HG03280 (cell line): ENCODE results near the gene IL17F.

Source experiments
- ATAC-seq: cut with Tn5 transposase; IDR thresholded peaks from one replicate; pipeline ENCODE4 v1.9.1; 2021; ENCODE audit warnings: mild to moderate bottlenecking, moderate library complexity; ENCODE audit not compliant: unreplicated experiment

Gene IL17F

GRCh38 chr6:52244400-52244799, at the start of gene IL17F:
Gene IL17F (minus strand): TSS chr6:52244500. CDS start chr6:52244429, 71 bp downstream.
- no peak for ATAC-seq

GRCh38 chr6:52293067-52293466, 48.8 kb upstream of the IL17F start:
- ATAC-seq, result no peak

GRCh38 chr6:52288841-52289240, 44.5 kb upstream of the IL17F start:
- no peak for ATAC-seq

- ATAC-seq, result no peak
Measured at GRCh38 chr6:52288216-52288615, 43.9 kb upstream of the IL17F start.

GRCh38 chr6:52286798-52287432, 42.6 kb upstream of the IL17F start:
- ATAC-seq, result no peak

- no peak for ATAC-seq
Measured at GRCh38 chr6:52285177-52286068, 41.1 kb upstream of the IL17F start.

GRCh38 chr6:52284460-52285176, 40.3 kb upstream of the IL17F start, which contains the start of gene MCM3:
Gene MCM3 (minus strand): TSS chr6:52284742. CDS start chr6:52284674, 68 bp downstream.
- peak; percentile 98 for ATAC-seq

- peak; percentile 6 for ATAC-seq
Measured at GRCh38 chr6:52284131-52284459, 39.8 kb upstream of the IL17F start.

- ATAC-seq, result no peak
Measured at GRCh38 chr6:52283111-52283510, 38.8 kb upstream of the IL17F start.

- ATAC-seq, result no peak
Measured at GRCh38 chr6:52276130-52276529, 31.8 kb upstream of the IL17F start.

- no peak for ATAC-seq
Measured at GRCh38 chr6:52271852-52272460, 27.7 kb upstream of the IL17F start.

GRCh38 chr6:52263709-52264540, 19.6 kb upstream of the IL17F start:
- ATAC-seq, result peak; percentile 70

- ATAC-seq, result no peak
Measured at GRCh38 chr6:52262620-52263344, 18.5 kb upstream of the IL17F start.

- no peak for ATAC-seq
Measured at GRCh38 chr6:52261229-52261628, 16.9 kb upstream of the IL17F start.

GRCh38 chr6:52260634-52261033, 16.3 kb upstream of the IL17F start:
- ATAC-seq, result no peak

GRCh38 chr6:52255434-52255833, 11.1 kb upstream of the IL17F start:
- no peak for ATAC-seq

- ATAC-seq, result no peak
Measured at GRCh38 chr6:52254731-52255378, 10.6 kb upstream of the IL17F start.

GRCh38 chr6:52253494-52253893, 9.2 kb upstream of the IL17F start:
- no peak for ATAC-seq

- ATAC-seq, result no peak
Measured at GRCh38 chr6:52251113-52251512, 6.8 kb upstream of the IL17F start.
